Colonic mucosa (tissue), 4 donors: ENCODE results near the gene MYO1H. TPM values are rescaled to one million over a fixed set of nuclear protein-coding genes. Genes with fewer than 3 reads are reported as not detected.

ENCODE experiments used
- DNase-seq: peaks from one replicate; pipeline ENCODE4 v3.0.0-alpha.2; 2020
- H3K27ac ChIP-seq: fragments of 200-600 bp; one replicate; pipeline ENCODE4 v1.8.0; 2021
- H3K27me3 ChIP-seq: fragments of 200-600 bp; one replicate; pipeline ENCODE4 v1.8.0; 2021
- H3K36me3 ChIP-seq: fragments of 200-600 bp; one replicate; pipeline ENCODE4 v1.8.0; 2021
- H3K4me1 ChIP-seq: fragments of 200-600 bp; one replicate; pipeline ENCODE4 v1.8.0; 2021; ENCODE audit warnings: mild to moderate bottlenecking
- H3K4me3 ChIP-seq: fragments of 200-600 bp; one replicate; pipeline ENCODE4 v1.8.0; 2021
- H3K9ac ChIP-seq, 2 donors: one replicate each; pipeline ENCODE4 v1.7.0; 2013; ENCODE audit warnings: control low read depth in 2 of 2, low read depth in 2 of 2, low read length in 2 of 2
- H3K9me3 ChIP-seq: fragments of 200-600 bp; one replicate; pipeline ENCODE4 v1.8.0; 2021
- intact Hi-C: fragments of 100-400 bp; cut with DNase I; formaldehyde crosslinking; loops from one replicate; pipeline ENCODE4 v1.14.1; 2022
- total RNA-seq, 2 donors: library from RNA; stranded (reverse); fragmentation: NEBNext Ultra II Directional in 1 of 2; extraction: Animal tissue kit (Norgen Biotek cat#: 25700) in 1 of 2; gene quantifications; one replicate each; pipeline ENCODE4 v1.2.1, GENCODE V29; 2021
- TF ChIP-seq, protein P1 (sequence below): fragments of 200-600 bp; IDR thresholded peaks from one replicate; pipeline ENCODE4 v1.8.0; 2022; ENCODE audit warnings: antibody characterized with exemption, mild to moderate bottlenecking
- donor health status: healthy.
- donor health status: DM: no; HTN: no; CAD: no.
- donor health status: DM: no; HTN: no; CAD: no.

The MYO1H gene
- total RNA-seq, 2 donors from 2014 or later: 0.21 TPM; not detected in 1

DNA sequence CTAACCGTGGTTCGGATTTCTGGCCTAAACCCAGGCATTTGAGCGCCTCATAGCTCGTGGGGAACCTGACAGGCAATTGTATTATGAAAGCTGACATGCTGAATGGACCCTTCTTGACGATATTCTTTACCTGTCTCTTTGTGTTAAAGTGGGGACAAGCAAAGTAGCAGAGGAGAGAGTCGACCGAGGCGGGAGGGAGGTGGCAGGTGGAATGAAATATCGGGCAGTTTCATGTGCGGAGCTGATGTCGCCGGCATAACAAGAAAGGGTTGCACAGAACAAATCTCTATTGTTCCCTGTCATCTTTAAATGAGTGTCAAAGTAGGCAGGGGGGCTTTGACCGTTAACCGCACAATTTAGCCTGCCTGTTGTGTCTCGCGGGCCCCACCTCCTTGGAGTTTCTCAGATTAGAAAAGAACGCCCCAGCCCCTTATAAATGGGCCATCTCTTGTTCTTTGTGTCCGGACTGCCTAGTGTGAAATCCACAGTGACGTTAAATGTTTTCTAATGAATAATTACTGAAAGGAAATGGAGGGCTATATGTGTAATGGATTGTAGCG is 11.5 kb downstream of the MYO1H start:
- no peak overlapping the region for H3K27ac ChIP-seq
- no peak for DNase-seq
- H3K36me3 ChIP-seq: no peaks in the 10 kb centered on the region
- H3K27me3 ChIP-seq: no peaks in the 10 kb centered on the region
- intact Hi-C loops: no loop called here
- H3K4me1 ChIP-seq: no peaks in the 10 kb centered on the region
- no peak overlapping the region for H3K4me3 ChIP-seq
- H3K9me3 ChIP-seq: no peaks in the 10 kb centered on the region
- TF ChIP-seq, protein P1, sequence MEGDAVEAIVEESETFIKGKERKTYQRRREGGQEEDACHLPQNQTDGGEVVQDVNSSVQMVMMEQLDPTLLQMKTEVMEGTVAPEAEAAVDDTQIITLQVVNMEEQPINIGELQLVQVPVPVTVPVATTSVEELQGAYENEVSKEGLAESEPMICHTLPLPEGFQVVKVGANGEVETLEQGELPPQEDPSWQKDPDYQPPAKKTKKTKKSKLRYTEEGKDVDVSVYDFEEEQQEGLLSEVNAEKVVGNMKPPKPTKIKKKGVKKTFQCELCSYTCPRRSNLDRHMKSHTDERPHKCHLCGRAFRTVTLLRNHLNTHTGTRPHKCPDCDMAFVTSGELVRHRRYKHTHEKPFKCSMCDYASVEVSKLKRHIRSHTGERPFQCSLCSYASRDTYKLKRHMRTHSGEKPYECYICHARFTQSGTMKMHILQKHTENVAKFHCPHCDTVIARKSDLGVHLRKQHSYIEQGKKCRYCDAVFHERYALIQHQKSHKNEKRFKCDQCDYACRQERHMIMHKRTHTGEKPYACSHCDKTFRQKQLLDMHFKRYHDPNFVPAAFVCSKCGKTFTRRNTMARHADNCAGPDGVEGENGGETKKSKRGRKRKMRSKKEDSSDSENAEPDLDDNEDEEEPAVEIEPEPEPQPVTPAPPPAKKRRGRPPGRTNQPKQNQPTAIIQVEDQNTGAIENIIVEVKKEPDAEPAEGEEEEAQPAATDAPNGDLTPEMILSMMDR: no peak
- no peak overlapping the region for H3K9ac ChIP-seq

- no peaks in the 10 kb centered on the region for H3K9me3 ChIP-seq
- no peaks in the 10 kb centered on the region for H3K4me1 ChIP-seq
- H3K4me3 ChIP-seq: no peak overlapping the region
- no peak for DNase-seq
- H3K27me3 ChIP-seq: no peaks in the 10 kb centered on the region
- H3K27ac ChIP-seq: no peak overlapping the region
- TF ChIP-seq, protein P1: no peak
- H3K36me3 ChIP-seq: no peaks in the 10 kb centered on the region
- no peak overlapping the region for H3K9ac ChIP-seq
- intact Hi-C loops: no loop called here
These were observed 22.1 kb downstream of the MYO1H start for GRCh38 chr12:109369831-109370230.

DNA sequence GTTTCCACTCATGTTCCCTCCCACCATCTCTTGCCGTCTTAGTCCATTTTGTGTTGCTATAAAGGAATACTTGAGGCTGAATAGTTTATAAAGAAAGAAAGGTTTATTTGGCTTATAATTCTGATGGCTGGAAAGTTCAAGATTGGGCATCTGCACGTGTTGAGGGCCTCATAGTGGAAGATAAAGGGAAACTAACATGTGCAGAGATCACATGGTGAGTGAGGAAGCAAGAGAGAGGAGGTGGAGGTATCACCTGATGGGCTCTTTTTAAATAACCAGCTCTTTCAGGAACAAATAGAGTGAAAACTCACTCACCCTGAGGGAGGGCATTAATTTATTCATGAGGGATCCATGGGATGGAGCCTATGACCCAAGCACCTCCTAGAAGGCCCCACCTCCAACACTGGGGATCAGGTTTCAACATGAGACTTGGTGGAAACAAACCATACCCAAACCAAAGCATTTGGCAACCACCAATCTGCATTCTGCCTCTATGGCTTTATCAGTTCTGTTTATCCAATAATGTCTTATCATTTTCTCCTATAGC is 29.5 kb downstream of the MYO1H start:
- Histone ChIP-seq H3K4me3 (no peak overlapping the region), H3K9ac (no peak overlapping the region), H3K27me3 (no peaks in the 10 kb centered on the region), H3K9me3 (no peaks in the 10 kb centered on the region), H3K4me1 (no peaks in the 10 kb centered on the region), H3K27ac (no peak overlapping the region), H3K36me3 (no peaks in the 10 kb centered on the region)
- no peak for DNase-seq
- TF ChIP-seq, protein P1: no peak
- intact Hi-C loops: no loop called here

DNA sequence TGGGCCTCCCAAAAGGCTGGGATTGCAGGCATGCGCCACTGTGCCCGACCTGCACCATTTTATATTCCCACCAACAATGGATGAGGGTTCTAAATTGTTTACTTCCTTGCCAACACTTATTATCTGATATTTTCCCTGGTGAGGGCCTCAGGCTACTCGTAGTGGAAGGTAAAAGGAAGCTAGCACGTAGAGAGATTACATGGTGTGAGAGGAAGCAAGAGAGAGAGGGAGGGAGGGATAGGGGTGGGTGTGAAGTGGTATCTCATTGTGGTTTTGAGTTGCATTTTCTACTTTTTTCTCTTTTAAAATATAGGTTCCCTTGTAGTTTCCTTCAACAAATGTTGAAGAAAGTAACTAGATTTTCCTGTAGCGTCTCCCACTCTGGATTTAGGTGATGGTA is 30.9 kb downstream of the MYO1H start:
- intact Hi-C loops: no loop called here
- no peak overlapping the region for H3K27ac ChIP-seq
- H3K4me3 ChIP-seq: no peak overlapping the region
- no peaks in the 10 kb centered on the region for H3K9me3 ChIP-seq
- TF ChIP-seq, protein P1: no peak
- no peaks in the 10 kb centered on the region for H3K4me1 ChIP-seq
- no peaks in the 10 kb centered on the region for H3K27me3 ChIP-seq
- no peaks in the 10 kb centered on the region for H3K36me3 ChIP-seq
- no peak for DNase-seq
- no peak overlapping the region for H3K9ac ChIP-seq

DNA sequence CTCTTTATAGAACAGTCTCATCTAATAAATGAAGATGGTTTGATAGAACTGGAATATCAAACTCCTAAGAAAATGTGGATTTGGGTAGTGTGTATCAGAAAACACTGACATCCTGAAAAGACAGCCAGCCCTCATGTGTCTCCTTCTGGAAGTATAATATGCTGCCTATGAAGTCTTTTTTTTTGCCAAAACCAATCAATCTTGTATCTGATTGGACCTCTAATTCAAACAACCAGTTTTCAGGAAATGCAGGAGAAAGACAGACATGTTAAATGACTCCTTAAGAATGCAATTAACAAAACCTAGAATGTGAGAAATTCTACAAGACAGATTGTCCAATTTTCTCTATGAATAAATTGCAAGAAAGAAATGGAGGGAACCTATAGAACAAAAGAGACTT is 34.3 kb downstream of the MYO1H start:
- DNase-seq: no peak
- intact Hi-C loops: no loop called here
- TF ChIP-seq, protein P1: no peak

More for the DNA sequence above, 34.3 kb downstream of the MYO1H start:
- no peaks in the 10 kb centered on the region for H3K4me1 ChIP-seq
- H3K9me3 ChIP-seq: no peaks in the 10 kb centered on the region
- no peaks in the 10 kb centered on the region for H3K36me3 ChIP-seq
- no peaks in the 10 kb centered on the region for H3K27me3 ChIP-seq
- H3K4me3 ChIP-seq: no peak overlapping the region
- no peak overlapping the region for H3K9ac ChIP-seq
- no peak overlapping the region for H3K27ac ChIP-seq
